ENCODE measurements around the gene CLUH.
"Not testable (repeated sequence)": the region's sequence is repeated elsewhere in the genome, so short reads cannot be mapped to it uniquely, and the experiment has no call there.

CLUH gene

GRCh38 chr17:2688351-2689342 lies 22.9 kb downstream of the CLUH start:
- no peak for DNase-seq (ENCODE audit: low read depth in 2 of 2)

- no peak for DNase-seq (ENCODE audit: low read depth in 2 of 2)
Observed at GRCh38 chr17:2687074-2687418, 24.5 kb downstream of the CLUH start.

GRCh38 chr17:2685696-2686095 lies 25.9 kb downstream of the CLUH start:
- no peak for DNase-seq (ENCODE audit: low read depth in 2 of 2)

- no peak for DNase-seq (ENCODE audit: low read depth in 2 of 2)
Observed at GRCh38 chr17:2684549-2684948, 27.0 kb downstream of the CLUH start.

GRCh38 chr17:2683912-2684311 lies 27.7 kb downstream of the CLUH start:
- no peak for DNase-seq (ENCODE audit: low read depth in 2 of 2)

GRCh38 chr17:2682176-2682938 lies 29.2 kb downstream of the CLUH start:
- no peak for DNase-seq (ENCODE audit: low read depth in 2 of 2)

GRCh38 chr17:2681650-2682049 lies 29.9 kb downstream of the CLUH start:
- no peak for DNase-seq (ENCODE audit: low read depth in 2 of 2)

GRCh38 chr17:2680961-2681360 lies 30.6 kb downstream of the CLUH start:
- no peak for DNase-seq (ENCODE audit: low read depth in 2 of 2)

GRCh38 chr17:2679247-2679646 lies 32.3 kb downstream of the CLUH start:
- DNase-seq (ENCODE audit: low read depth in 2 of 2), result not testable (repeated sequence)

GRCh38 chr17:2672026-2672425 lies 39.5 kb downstream of the CLUH start:
- no peak for DNase-seq (ENCODE audit: low read depth in 2 of 2)

- not testable (repeated sequence) for DNase-seq (ENCODE audit: low read depth in 2 of 2)
Observed at GRCh38 chr17:2660410-2660809, 51.2 kb downstream of the CLUH start.

GRCh38 chr17:2659337-2659736 lies 52.2 kb downstream of the CLUH start:
- DNase-seq (ENCODE audit: low read depth in 2 of 2), result not testable (repeated sequence)

- DNase-seq (ENCODE audit: low read depth in 2 of 2), result no peak
Observed at GRCh38 chr17:2656283-2656682, 55.3 kb downstream of the CLUH start.

GRCh38 chr17:2655546-2655945 lies 56.0 kb downstream of the CLUH start:
- DNase-seq (ENCODE audit: low read depth in 2 of 2), result no peak

GRCh38 chr17:2652911-2653310 lies 58.7 kb downstream of the CLUH start:
- DNase-seq (ENCODE audit: low read depth in 2 of 2), result not testable (repeated sequence)

GRCh38 chr17:2649191-2649590 lies 62.4 kb downstream of the CLUH start:
- no peak for DNase-seq (ENCODE audit: low read depth in 2 of 2)

- DNase-seq (ENCODE audit: low read depth in 2 of 2), result no peak
Observed at GRCh38 chr17:2647957-2648356, 63.6 kb downstream of the CLUH start.

GRCh38 chr17:2644971-2645370 lies 66.6 kb downstream of the CLUH start:
- no peak for DNase-seq (ENCODE audit: low read depth in 2 of 2)
